Measurements from ENCODE around the gene KCNAB1. TPM values are rescaled to one million over a fixed set of nuclear protein-coding genes. Genes with fewer than 3 reads are reported as not detected.

The KCNAB1 gene
- polyA plus RNA-seq, 1 donor: 3.8 TPM

DNA sequence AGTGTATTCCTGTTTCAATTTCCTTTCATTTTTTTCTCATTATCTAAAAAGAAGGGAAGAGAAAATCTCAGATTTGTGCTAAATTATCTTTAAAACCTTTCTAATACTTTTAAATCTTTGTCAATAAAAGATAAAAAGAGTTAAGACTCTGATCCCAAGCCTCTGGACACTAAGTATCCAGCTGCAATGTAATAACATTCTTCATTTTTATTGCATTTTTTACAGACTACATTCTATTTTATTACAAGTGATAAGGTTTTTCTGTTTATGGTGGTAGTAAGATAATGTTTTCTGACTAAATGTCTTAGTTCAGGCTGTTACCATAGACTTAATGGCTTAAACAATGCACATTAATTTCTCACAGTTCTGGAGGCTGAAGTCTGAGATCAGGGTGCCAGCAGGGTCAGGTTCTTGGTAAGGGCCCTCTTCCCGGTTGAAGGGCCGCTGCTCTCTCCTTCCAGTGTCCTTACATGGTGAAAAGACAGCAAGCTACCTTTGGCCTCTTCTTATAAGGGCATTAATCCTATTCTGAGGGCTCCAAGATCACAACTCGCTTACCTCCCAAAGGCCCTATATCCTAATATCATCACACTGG lies 19.7 kb downstream of the KCNAB1 start:
- DNase-seq: no peak

GRCh38 chr3:156142702-156143101 lies 22.3 kb downstream of the KCNAB1 start:
- no peak for DNase-seq

GRCh38 chr3:156143136-156143535 lies 22.8 kb downstream of the KCNAB1 start:
- no peak for DNase-seq

DNA sequence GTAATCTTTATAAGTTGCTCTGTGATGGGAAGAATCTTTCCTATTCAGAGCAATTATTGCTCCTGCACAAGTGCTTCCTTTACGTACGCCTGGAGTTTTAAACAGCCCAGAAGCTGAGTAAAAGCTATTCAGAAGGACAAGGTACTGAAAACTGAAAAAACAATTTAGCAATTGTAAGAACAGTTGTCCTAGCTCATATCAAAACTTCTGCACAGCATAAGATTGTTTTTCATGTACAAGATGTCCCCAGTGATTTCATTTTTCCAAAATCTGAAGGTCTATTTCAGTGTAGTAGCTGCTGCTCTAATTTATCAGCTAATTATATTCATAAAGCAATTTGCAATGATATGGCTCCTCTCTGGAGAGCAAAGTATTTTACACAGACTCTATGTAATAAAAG lies 23.7 kb downstream of the KCNAB1 start:
- DNase-seq: no peak

DNA sequence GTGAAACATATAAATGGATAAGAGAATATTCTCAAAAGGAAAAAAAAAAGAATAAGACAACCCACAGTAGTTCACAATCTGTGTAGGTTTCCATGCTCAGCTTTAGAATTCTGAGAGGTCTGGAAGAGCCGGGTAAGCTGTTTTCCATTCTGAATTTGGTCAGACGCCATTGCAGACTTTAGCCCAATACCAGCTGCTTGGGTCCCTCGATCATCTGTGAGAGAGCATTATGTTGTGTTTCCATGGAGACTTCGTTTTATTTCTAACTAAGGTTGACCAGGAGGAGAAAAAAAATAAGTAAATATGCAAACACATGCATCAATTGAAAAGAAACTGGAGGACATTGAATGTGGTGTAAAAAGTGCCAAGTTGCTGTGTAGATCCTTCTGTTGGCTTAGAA lies 25.5 kb downstream of the KCNAB1 start:
- peak; percentile 77 for DNase-seq

DNA sequence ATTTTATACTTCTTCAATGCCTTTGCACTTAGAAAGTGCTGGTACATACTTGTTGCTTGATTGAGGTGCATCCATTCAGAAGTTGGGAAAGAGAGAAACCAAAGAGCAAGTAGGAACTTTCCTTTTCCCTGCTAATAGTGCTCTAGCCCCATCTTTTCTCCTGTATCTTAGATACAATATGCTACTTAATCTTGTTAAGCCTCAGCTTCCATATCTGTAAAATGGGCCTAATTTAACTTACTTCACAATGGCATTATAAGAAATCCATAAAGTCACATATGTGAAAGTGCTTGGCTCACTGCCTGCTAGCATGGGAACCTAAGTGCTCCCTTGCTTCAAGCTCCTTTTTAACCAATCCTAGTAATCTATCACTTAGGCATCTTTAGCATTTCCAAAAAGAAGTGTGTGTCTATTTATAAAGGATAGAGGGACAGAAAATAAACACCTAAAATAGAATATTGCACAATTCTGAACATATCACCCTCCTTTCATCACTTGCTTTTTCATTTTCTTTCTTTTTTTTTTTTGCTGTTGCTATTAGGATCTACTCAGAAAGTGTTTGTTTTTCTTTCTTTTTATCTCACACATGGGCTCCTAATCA lies 28.1 kb downstream of the KCNAB1 start:
- no peak for DNase-seq

DNA sequence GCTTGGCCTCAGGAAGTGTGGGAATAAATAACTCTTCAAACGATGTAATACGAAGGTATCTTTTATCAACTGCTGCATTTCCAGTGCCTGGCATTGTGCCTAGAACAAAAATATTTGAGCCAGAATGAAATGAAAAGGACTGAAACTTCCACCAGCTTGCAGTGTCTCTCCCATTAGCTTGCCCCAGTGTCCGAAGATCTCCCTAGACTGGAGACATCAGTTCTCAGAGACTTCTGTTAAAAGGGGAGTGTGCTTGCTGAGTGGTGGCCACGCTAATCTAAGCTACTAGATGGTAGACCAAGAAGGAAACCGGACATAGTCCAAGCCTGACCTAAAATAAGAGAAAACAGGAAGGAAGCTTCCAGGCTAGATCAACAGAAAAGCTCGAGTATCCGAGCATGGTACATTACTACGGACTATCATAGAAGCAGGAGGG lies 28.6 kb downstream of the KCNAB1 start:
- DNase-seq: no peak

DNA sequence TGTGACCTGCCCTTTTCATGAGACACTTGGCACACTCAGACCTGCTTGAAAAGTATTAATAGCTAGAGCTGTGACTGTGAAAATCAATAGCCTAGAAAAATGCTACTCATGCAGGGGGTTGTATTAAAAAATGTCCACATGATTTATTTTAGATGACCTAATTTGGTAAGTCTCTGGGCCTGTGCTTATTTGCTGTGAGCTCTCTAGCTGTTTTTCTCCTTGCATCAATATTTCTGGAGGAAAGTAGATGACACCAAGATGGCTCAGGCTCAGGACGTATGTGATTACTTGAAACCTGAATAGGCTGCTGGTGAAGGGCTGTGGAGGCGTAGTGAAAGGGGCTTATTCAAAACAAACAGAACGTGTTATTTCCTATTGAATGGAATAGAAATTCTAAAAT lies 29.5 kb downstream of the KCNAB1 start:
- no peak for DNase-seq

DNA sequence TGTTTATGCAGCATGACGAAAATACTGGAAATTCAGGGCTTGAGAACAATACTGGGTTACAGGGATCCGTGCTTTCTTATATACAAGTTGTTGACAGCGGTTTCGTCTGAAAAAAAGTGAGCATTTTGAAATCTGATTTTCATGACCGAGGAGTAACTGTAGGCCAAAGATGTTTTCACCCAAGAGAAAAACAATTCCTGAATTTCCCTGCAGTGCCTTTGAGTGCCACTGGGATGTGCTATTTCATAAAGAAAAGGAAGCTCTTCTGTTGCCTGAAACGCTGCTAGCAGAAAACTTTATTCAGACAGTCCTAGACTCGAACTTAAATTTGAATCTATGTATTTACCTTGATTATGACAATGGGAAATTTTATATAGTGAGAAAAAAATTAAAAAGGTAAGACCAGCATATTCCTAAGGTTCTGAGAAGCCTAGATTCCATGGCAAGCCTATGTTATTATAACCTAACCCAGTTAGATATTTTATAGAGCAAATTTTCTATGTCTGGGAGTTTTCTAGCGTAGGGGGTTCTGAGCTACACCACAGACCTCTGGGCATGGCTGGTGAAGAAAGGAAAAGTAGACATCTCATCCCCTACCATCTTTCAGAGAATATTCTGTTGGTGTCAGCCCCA lies 30.2 kb downstream of the KCNAB1 start:
- DNase-seq: peak; percentile 67

GRCh38 chr3:156151824-156152428 lies 31.5 kb downstream of the KCNAB1 start:
- DNase-seq: no peak

- DNase-seq: no peak
These were observed 38.4 kb downstream of the KCNAB1 start for GRCh38 chr3:156158656-156159295.

- no peak for DNase-seq
These were observed 40.3 kb downstream of the KCNAB1 start for GRCh38 chr3:156160647-156161046.

- no peak for DNase-seq
These were observed 40.8 kb downstream of the KCNAB1 start for GRCh38 chr3:156161172-156161571.

GRCh38 chr3:156163848-156164247 lies 43.5 kb downstream of the KCNAB1 start:
- DNase-seq: no peak

DNA sequence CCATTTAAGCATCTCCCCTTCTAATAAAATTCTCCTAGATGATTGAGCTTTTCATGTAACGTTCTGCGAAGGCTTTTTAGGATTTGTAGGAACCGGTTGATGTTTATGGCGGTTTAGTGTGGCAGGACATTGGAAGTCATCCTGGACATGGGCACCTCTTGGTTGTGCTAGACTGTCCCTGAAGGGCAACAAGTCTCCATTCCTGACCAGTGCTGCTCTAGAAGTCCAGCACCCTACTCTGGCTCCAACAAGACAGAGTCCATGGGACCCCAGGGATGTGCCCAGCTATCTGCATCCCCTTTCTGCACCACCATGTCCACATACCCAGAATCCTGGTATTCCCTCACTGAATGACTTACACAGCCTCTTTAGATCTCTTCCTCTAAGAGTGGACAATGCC lies 46.4 kb downstream of the KCNAB1 start:
- DNase-seq: no peak

- DNase-seq: peak; percentile 22
These were observed 50.2 kb downstream of the KCNAB1 start for GRCh38 chr3:156170571-156170970.

DNA sequence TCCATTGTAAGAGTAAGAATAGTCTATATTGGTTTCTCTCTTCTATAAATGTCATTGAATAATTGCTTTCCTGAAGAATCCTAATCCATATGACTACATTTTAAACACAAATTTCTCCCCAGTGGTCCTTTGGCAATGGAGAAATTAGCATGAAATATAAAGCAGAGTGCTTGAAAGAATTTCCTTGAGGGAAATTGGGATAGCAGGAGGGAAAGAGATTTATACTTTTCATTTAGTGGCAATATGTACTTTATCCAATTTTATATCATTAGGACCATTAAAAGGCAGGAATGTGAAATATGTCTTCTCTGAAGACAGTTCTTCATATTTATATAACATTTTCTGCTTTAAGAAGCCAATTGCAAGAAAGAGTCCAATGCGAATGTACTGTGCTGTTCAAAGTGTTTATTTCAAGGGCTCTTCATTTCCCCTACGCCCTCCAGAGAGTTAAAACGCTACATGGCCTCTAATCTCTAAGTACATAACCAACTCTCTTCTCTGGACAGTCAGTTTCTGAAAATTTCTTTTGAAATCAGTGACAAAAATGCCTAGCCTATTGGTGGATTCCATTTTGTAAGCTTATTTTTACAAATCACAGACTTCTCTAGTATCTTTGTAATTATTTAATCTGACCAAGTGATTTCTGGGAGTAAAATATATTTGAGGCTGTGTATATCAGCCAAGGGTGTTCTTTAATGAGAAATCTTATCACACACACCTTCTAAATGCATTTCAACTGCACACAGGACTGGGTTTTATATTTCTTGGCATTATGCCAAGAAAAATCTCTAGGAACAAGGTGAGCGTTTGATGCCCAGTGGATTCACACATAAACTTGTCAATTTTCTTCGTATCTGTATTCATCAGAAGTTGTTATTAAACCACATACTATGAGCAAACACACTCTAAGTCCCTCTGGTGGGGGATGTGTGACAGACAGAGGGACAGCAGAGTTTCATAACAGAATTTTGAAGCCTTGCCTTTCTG lies 51.2 kb downstream of the KCNAB1 start:
- no peak for DNase-seq

- DNase-seq: no peak
These were observed 52.2 kb downstream of the KCNAB1 start for GRCh38 chr3:156172536-156172935.

GRCh38 chr3:156174229-156174847 lies 54.0 kb downstream of the KCNAB1 start:
- no peak for DNase-seq

GRCh38 chr3:156175570-156175969 lies 55.2 kb downstream of the KCNAB1 start:
- DNase-seq: no peak

GRCh38 chr3:156176048-156176447 lies 55.7 kb downstream of the KCNAB1 start:
- DNase-seq: no peak
